GM19351 (cell line): ENCODE measurements around the gene HPD.

ENCODE experiments used
- ATAC-seq: cut with Tn5 transposase; IDR thresholded peaks from one replicate; pipeline ENCODE4 v1.9.1; 2021; ENCODE audit warnings: mild to moderate bottlenecking, moderate library complexity; ENCODE audit not compliant: unreplicated experiment

The HPD gene

DNA sequence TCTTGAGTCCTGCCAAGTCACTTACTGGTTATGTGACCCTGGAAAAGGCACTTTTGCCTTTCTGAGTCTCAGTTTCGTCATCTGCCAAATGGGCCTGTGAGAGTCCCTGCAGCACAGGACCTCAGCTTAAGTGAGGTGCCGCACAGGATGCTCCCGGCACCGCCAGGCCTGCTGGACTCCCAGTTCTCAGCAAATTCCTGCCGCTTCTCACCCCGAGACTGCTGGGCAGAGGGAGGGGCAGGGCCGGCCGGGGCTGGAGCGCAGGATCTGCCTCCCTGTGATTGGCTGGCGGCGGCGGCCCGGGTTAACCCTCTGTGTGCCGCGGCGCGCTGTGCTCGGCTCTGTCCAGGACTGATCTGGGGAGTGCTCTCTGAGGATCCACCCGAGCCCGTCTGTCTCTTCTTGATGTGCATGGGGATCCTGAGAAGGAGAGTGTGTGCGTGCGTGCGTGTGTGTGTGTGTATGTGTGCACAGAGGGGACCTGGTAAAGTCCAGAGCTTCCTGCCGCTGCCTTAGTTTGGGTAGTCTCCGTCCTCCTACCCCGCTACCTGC, 46.3 kb downstream of the HPD start:
- ATAC-seq, result peak; percentile 30

DNA sequence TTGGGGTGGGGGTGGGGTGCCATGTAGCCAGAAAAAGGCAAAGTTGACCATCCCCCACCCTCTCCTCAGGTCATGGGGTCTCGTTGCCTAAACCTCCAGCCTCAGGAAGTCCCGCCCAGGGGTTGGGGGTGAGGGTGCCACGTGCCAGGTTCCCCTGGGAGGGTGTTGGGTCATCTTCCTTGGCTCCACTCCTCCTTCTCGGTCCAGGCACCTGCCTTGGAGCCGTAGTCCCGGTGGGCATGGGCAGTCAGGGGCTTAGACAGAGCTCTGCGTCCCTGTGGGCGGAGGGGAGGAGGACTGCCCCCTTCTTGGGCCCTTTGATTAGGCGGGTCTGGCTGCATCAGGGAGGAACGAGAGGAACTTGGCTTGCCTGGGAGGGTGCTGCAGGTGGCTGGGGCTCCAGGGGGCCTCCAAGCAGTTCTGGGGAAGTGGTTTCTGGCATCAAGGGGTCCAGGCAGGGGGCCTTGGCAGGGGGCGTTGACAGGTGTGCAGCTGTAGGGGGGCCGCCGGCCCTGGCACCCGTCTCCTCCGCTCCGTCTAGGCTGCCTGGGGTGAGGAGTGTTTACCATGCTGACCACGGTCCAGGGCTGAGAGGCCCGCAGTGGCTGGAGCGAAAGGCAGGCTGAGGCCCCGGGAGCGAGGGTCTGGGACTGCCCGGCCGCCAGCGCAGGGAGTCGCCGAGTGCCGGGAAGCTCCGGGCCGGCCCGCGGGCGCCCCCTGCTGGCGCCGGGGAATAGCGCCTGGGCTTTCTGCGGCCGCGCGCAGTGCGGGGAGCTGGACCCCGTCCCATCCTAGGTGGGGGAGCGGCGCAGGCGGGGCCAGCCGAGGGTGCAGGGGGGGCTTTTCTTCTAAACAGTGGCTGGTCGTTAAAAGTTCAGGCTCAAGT, 47.0 kb downstream of the HPD start:
- peak; percentile 76 for ATAC-seq

DNA sequence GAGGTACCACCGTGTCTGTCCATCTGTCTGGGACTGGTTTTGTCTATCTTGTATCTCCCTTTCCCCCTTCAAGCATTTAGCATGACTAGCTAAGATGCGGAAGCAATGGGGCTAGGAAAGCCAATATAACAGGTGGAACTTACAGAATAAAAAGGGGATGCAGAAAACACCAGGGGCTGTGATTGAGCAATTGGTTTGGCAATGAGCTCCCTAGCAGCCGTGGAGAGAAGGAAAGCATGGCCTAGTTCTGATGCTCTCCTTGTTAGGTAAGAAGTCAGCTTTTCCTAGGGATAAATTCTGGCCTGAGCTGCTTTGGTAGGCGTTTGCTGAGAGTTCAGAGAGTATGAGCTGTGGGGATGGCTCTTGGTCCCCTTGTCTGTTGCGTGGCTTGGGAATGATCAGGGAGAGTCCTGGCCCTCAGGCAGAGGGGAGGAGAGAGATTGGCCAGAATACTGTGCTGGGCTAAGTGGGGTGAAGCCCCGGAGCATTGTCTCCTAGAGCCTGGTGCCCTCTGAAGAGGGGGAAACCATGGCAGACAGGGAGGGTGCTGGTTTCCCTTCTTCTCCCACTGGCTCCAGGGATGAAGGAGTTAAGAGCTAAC, 47.7 kb downstream of the HPD start:
- ATAC-seq, result no peak

DNA sequence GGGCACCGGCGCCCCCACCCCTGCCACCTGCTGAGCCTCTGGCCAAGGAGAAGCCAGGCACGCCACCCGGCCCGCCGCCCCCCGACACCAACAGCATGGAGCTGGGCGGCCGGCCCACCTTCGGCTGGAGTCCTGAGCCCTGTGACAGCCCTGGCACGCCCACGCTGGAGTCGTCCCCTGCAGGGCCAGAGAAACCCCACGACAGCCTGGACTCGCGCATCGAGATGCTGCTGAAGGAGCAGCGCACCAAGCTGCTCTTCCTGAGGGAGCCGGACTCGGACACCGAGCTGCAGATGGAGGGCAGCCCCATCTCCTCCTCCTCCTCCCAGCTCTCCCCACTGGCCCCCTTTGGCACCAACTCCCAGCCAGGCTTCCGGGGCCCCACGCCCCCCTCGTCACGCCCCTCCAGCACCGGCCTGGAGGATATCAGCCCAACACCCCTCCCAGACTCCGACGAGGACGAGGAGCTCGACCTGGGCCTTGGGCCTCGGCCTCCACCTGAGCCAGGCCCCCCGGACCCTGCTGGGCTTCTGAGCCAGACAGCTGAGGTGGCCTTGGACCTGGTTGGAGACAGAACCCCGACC, 48.3 kb downstream of the HPD start:
- ATAC-seq, result no peak

DNA sequence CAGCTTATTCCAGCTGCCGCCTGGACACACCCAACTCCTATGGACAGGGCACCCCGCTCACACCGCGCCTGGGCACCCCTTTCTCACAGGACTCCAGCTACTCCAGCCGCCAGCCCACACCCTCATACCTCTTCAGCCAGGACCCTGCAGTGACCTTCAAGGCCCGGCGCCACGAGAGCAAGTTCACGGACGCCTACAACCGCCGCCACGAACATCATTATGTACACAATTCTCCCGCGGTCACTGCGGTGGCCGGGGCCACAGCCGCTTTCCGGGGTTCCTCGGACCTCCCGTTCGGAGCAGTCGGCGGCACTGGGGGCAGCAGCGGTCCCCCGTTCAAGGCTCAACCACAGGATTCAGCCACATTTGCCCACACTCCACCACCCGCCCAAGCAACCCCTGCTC, 48.9 kb downstream of the HPD start:
- ATAC-seq, result no peak

DNA sequence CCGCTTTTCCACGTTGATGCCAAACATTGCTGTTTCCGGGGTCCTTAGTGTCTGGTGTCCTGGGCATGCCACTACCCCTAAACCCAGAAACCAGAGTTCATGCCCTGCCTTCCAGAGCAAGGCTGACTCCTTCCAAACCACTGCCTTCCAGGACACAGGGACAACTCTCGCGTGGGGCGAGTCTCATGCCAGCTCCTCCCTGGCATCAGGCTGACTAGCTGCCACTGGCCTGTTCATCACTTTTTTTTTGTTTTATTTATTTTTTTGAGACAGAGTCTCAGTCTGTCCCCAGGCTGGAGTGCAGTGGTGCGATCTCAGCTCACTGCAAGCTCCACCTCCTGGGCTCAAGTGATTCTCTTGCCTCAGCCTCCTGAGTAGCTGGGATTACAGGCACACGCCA, 50.0 kb downstream of the HPD start:
- ATAC-seq, result no peak

DNA sequence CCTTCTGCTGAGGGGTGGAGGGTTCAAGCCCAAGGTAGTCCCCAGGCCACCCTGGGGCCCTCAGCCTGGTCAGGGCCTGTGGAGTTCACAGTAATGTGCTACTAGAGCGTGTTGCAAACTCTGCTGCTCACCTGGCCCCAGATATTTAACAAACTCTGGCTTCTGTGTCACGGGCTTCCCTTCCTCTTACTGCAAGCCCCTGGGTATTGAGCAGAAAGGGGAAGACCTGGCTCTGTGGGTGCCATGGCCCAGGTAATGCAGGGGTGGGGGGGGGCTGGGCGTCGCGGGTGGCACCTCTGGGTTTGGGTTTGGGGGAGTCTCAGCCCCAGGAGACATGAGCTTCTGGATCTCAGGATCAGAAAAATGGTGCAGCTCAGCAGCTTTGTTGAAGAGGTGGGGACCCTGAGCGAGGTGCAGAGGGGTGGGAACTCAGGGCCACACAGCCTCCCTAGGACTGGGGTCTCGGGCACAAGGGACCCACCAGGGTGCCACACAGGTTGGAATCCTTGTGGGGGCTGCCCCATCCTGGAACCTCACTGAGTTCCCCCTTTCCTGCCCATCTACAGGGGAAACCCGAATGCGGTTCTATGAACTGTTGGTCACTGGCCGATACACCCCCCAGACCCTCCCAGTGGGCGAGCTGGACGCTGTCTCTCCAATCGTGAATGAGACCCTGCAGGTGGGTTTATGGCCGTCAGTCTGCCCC, 50.9 kb downstream of the HPD start:
- no peak for ATAC-seq

DNA sequence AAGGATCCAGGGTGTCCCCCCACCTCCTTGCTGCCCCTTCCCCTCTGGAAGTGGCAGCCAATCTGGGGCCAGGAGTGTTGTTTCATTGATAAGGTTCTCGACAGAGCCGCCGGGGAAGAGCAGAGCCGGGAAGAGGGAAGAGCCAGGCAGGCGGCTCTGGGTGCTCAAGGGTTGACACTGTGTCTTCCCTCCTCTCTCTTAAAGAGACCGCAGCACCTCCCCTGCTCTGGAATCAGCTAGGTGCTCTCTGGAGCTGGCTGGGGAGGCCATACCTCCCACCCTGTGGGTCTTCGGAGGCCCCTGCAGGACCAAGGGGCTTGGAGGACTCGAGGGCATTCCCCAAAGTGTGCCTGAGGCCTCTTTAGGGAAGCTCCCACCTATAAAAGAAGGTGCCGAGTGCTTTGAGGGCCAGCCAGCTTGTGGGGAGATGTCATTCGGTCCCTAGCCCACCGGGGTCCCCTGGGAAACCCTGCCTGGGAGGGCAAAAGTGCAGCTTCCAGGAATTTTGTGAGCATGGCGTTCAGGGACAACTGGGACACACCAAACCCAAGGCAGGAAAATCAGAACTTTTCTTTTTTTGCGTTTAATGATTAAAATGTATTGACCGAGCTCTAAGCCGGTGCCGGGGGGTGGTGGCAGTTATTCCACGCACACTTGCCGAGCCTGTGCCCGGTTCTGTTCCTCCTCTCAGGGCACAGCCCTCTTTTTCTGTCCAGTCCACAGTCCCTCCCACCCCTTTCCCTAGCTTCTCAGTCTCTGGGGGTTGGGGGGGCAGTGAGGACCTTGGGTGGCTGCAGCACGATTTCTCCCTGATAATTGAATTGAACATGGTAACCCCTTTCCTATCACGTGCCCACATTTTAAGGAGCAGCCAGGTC, 51.9 kb downstream of the HPD start:
- no peak for ATAC-seq

DNA sequence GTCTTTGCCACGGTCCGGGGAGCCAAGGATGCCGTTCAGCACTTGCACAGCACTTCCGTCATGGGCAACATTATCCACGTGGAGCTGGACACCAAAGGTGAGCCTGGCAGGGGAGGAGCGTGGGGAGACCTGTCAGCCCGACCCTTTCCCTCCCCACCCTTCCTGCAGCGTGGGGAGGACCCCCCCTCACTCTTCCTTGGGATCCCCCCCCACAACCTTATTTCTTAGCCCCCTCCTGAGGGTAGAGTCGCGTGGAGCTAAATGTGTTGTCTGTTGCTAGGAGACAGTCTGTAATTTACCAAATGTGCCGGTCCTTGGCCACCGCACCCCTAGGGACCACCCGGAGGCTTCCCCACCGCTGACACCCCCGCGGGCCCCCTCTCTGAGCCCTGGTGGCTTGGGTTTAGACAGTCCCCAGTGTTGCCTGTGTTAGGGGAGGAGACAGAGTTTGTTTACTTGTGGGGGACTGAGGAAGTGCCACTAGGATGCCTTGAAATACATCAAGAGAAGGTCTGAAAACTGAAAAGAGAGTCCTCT, 52.6 kb downstream of the HPD start:
- no peak for ATAC-seq

DNA sequence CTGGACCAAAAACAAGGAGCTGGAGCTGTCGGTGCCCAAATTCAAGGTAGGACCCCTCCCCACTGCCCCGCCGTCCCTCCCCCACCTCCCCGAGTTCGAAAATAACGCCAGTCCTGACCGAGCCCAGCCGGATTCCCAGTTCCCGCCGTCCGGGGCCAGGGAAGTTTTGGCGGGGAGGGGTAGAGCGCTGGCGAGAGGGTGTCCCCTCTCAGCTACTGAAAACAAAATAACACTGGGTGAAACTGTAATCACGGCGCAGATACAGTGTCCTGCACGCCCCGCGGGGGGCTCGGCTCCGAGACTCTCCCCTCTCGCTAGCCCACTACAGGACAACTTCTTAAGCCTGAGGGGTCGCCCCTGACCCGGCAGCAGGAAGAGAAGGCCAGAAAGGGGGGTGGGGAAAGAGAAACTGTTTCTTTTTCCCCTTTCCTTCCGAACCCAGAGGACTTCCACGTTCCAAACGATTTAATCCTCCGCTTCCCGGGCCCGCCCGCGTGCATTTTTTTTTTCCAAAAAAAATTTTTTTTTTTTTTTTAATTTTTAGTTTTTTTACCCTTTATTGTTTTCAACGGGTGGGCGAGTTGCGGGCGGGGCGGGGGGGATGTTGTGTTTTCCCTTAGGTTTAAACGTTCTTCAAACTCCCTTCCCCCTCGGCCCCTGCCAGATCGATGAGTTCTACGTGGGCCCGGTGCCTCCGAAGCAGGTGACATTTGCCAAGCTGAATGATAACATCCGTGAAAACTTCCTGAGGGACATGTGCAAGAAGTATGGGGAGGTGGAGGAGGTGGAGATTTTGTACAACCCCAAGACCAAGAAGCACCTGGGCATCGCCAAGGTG, 53.3 kb downstream of the HPD start:
- no peak for ATAC-seq

DNA sequence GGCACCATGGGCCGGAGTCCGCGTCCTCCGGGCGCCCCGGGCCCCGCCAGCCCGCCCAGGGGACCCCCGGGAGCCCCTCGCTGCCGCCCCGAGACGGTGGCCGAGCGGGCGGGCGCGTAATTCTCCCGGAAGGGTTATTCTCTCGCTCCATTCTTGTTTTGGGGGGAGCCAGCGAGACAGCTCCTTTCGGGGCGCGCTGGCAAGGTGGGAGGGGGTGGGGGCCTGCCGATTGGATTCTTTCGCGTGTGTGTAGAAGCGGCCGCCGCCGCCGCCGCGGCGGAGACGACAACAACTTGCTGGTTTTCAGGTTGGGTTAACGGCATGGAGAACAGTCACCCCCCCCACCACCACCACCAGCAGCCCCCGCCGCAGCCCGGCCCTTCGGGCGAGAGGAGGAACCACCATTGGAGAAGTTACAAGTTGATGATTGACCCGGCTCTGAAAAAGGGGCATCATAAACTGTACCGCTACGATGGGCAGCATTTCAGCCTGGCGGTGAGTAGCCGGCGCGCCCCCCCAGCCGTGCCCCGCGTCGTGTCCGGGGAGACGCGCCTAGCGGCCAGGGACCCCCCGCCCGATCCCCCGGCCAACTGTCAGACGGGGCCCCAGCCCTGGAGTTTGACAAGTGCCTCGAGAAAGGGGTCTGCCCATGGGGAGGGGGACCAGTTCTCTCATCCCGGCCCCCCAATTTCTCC, 54.1 kb downstream of the HPD start:
- no peak for ATAC-seq

DNA sequence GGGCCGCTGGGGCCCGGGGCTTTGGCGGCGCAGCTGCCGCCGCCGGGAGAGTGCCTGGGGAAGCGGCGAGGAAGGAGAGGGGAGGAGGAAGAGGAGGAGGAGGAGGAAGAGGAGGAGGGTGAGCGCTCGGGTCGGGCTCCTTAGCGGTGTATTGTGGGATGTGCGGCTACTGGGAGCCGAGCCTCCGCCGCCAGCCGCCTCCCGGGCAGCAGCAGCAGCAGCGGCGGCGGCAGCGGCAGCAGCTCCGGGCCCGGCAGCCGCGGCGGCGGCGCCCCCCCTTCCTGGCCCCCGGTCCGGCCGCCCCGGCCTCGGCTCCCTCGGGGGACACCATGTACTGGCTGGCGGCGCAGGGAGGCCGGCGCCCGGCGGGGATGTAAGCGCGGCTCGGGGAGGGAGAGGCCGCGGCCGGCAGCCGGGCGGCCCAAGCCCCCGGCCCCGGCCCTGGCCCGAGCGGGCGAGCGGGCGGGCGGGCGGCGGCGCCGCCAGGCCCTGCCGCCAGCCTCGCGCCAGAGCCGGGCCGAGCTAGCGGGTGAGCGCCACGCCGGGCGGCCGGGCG, 54.7 kb downstream of the HPD start, which contains the start of gene SETD1B:
TSS of gene SETD1B (plus strand) at position 149 of the 556 bp plus-strand sequence. CDS start 729 bp downstream, outside the sequence.
- no peak for ATAC-seq

DNA sequence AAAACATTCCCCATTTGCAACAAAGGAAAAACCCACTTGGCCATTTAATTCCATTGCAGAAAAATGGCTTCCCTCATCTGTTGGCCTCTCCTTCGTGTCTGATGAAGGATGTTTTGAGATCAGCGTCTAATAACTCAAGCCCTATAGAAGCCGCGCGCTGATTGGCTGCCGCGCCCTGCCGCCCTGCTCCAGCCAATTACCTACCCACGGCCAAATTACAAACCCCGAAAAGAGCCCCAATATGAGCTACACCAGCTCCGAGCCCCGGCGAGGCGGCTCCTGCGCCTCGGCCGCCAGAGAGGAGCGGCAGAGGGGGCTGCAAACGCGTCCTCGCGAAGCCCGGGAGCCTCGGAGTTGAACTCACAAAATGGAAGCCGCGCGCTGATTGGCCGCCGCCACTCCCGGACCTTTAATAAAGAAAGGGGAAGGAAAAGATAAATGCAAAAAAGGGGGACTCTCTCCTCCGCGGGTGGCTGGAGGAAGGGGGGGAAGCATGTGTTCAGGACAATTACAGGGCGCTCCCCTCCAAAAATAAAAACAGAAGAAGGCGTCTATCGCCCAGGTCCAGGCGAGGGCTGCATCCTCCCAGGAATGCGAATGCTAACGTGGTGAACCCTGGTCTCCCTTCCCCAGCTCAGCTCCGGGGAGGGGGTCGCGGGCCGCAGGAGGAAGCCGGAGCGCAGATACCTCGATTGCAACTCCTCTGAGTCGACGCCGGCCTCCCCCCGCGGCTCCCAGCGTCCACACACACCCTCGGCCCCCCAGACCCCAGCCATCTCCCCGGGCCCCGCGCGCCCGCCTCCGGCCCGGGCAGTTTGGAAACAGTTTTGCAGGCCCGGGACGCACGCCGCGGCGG, 55.6 kb downstream of the HPD start:
- peak; percentile 44 for ATAC-seq

DNA sequence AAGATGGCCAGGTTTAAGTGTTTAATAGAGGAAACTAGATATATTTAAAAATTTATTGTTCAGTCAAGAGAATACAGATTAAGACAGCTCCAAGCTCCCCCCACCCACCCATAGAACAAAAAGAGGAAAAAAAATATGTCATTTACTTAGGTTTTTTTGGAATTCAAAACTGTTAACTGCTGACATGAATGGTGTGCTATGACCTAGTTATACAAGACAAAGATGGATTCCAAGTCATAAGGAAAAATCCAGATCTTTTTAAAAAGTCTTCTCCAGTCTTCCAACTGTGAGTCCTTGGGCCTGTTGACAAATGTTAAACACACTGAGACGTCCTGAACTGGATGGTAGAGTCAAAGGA, 56.2 kb downstream of the HPD start:
- ATAC-seq, result no peak

DNA sequence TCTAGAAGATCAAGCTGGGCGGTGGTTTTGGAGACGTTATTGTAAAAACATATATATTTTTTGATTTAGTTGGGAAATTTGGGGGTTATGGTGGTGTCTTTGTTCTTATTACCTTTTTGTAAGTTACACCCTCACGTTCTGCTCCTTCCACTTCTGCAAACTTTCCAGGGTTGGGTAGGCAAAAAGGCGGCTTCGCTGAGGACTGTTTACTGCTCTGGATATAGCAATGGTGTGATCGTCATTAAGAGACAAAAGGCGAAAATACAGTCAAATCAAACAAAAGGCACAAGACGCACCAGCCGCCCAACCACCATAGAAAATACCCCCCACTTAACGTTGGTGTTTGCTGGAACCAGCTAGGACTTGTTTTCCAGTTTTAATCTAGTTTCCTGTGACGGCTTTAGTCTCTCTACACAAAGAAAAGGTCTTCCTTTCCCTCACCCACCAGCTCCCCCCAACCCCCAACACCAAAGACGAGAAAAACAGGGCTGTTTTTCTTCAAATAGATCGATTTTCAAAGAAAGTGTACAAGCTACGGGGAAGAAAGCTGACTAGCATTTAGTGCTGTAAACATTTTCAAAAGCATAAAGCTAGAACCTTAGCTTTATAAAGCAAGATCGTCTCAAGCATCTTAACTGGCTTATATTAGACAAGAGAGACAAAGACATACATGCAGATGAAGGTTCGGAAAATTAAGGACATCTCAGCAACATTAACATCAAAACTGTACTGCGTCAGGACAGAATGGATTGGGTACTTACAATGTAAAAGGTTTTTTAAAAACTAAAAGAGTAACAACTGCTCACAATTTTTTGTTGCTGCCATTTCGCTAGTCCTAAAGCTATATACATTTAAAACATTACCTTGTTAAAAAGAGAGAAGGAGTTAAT, 56.8 kb downstream of the HPD start:
- no peak for ATAC-seq
